Activated naive CD8-positive, alpha-beta T cell treated with anti-CD3 and anti-CD28 coated beads, Interleukin-2, amount 10 ng/mL, durations not matched to agents 7 days and 5 days (primary cell): ENCODE measurements around the gene STARD7. TPM values are rescaled to one million over a fixed set of nuclear protein-coding genes. Genes with fewer than 3 reads are reported as not detected.

ENCODE experiments used
- ATAC-seq: fragments of 150-1000 bp; cut with Tn5 transposase; one replicate; pipeline ENCODE4 v1.10.0; 2021; ENCODE audit warnings: low read depth, moderate library complexity
- POLR2A ChIA-PET: fragments of 350-600 bp; sonication (Branson Sonifier 250); formaldehyde crosslinking; loops from one replicate; lab custom pipeline; 2021; ENCODE audit warnings: antibody characterized with exemption; lab: Charles Lee
- DNase-seq: peaks from one replicate; pipeline ENCODE4 v3.0.0; 2021
- H3K27ac Mint-ChIP-seq: one replicate; pipeline ENCODE4 v1.8.0; 2022; ENCODE audit warnings: mild to moderate bottlenecking, mixed read lengths
- H3K27me3 Mint-ChIP-seq: one replicate; pipeline ENCODE4 v1.8.0; 2022; ENCODE audit warnings: mild to moderate bottlenecking, moderate library complexity, mixed read lengths
- H3K36me3 Mint-ChIP-seq: one replicate; pipeline ENCODE4 v1.8.0; 2021; ENCODE audit warnings: mild to moderate bottlenecking, mixed read lengths
- H3K4me1 Mint-ChIP-seq: one replicate; pipeline ENCODE4 v1.8.0; 2021; ENCODE audit warnings: mixed read lengths
- H3K4me3 Mint-ChIP-seq: one replicate; pipeline ENCODE4 v1.8.0; 2022; ENCODE audit warnings: mild to moderate bottlenecking, moderate library complexity, mixed read lengths
- H3K9me3 Mint-ChIP-seq: one replicate; pipeline ENCODE4 v1.8.0; 2021; ENCODE audit warnings: mixed read lengths
- total RNA-seq, 2 experiments: library from RNA; stranded (reverse); gene quantifications; one replicate each; pipeline ENCODE4 v1.2.3, GENCODE V29; 2021

Gene STARD7
- total RNA-seq, 2 experiments from 2014 or later, result 105 to 114 TPM

- no peaks in the 10 kb centered on the region for H3K9me3 Mint-ChIP-seq
Observed at GRCh38 chr2:96138179-96139145, 70.2 kb downstream of the STARD7 start, which contains the start of gene ASTL. Gene ASTL (minus strand): TSS chr2:96138502. CDS start chr2:96138436, 66 bp downstream.

GRCh38 chr2:96137321-96138178 is 71.1 kb downstream of the STARD7 start:
- H3K27me3 Mint-ChIP-seq, result no peaks in the 10 kb centered on the region

More at GRCh38 chr2:96138179-96139145, 70.2 kb downstream of the STARD7 start, which contains the start of gene ASTL:
- no peak within 1 kb of the TSS for H3K4me3 Mint-ChIP-seq
- DNase-seq (no peak), ATAC-seq (peak; percentile 55)
- H3K36me3 Mint-ChIP-seq, result no peaks in the 10 kb centered on the region
- POLR2A ChIA-PET, result interaction anchor here (0.7 to 5.5 kb wide), 7 partner anchors 9 to 70 kb away, joined by 3 to 63 read pairs (median 8); partner anchors contain the start of gene STARD7
- H3K27ac Mint-ChIP-seq, result peak within 1 kb of the TSS; percentile 30
- no peaks in the 10 kb centered on the region for H3K27me3 Mint-ChIP-seq
- peaks cover 6% of the 10 kb centered on the region for H3K4me1 Mint-ChIP-seq

GRCh38 chr2:96136129-96136720 is 72.4 kb downstream of the STARD7 start:
- no peak for ATAC-seq
- H3K4me3 Mint-ChIP-seq, result no peak overlapping the region
- H3K27me3 Mint-ChIP-seq, result no peaks in the 10 kb centered on the region
- no peaks in the 10 kb centered on the region for H3K4me1 Mint-ChIP-seq
- no peaks in the 10 kb centered on the region for H3K36me3 Mint-ChIP-seq
- POLR2A ChIA-PET, result interaction anchor here (4.0 kb wide), 1 partner anchor 11 kb away, joined by 16 read pairs; no protein-coding TSS in a partner anchor
- no peak overlapping the region for H3K27ac Mint-ChIP-seq
- H3K9me3 Mint-ChIP-seq, result no peaks in the 10 kb centered on the region
- DNase-seq, result no peak

More at GRCh38 chr2:96137321-96138178, 71.1 kb downstream of the STARD7 start:
- Mint-ChIP-seq H3K36me3 (no peaks in the 10 kb centered on the region), H3K9me3 (no peaks in the 10 kb centered on the region), H3K4me3 (no peak overlapping the region), H3K27ac (no peak overlapping the region), H3K4me1 (no peaks in the 10 kb centered on the region)
- ATAC-seq, result no peak
- DNase-seq, result no peak
- POLR2A ChIA-PET, result interaction anchor here (0.7 to 5.5 kb wide), 5 partner anchors 10 to 71 kb away, joined by 3 to 63 read pairs (median 10); partner anchors contain the start of gene STARD7

- Mint-ChIP-seq H3K4me1 (peaks cover 2% of the 10 kb centered on the region), H3K36me3 (no peaks in the 10 kb centered on the region), H3K27ac (no peak overlapping the region), H3K4me3 (no peak overlapping the region), H3K9me3 (no peaks in the 10 kb centered on the region), H3K27me3 (no peaks in the 10 kb centered on the region)
- DNase-seq (no peak), ATAC-seq (no peak)
- POLR2A ChIA-PET, result no interaction called here
Observed at GRCh38 chr2:96135621-96136020, 73.0 kb downstream of the STARD7 start.

GRCh38 chr2:96135171-96135570 is 73.5 kb downstream of the STARD7 start:
- no peak for DNase-seq
- POLR2A ChIA-PET, result no interaction called here

More at GRCh38 chr2:96135171-96135570, 73.5 kb downstream of the STARD7 start:
- Mint-ChIP-seq H3K36me3 (no peaks in the 10 kb centered on the region), H3K4me3 (no peak overlapping the region), H3K27ac (no peak overlapping the region), H3K9me3 (no peaks in the 10 kb centered on the region), H3K4me1 (peaks cover 6% of the 10 kb centered on the region), H3K27me3 (no peaks in the 10 kb centered on the region)
- ATAC-seq, result no peak

Other genes starting within 250 kb of the STARD7 start
- 10 to 100 TPM; 87.0 to 89.7 TPM for gene ANKRD36C, start 217.0 kb downstream of the STARD7 start, total RNA-seq
- 10 to 100 TPM; 14.0 to 15.0 TPM for gene GPAT2, start 173.9 kb downstream of the STARD7 start, total RNA-seq
- under 1 TPM; 0.17 to 0.26 TPM for gene ADRA2B, start 92.3 kb downstream of the STARD7 start, total RNA-seq
- 10 to 100 TPM; 12.2 to 14.7 TPM for gene ASTL, start 70.3 kb downstream of the STARD7 start, total RNA-seq
- 10 to 100 TPM; 47.7 to 50.2 TPM for gene DUSP2, start 63.4 kb downstream of the STARD7 start, total RNA-seq
- gene TMEM127, start 57.2 kb upstream of the STARD7 start, total RNA-seq, result 10 to 100 TPM; 33.4 to 39.1 TPM
- 10 to 100 TPM; 66.2 to 68.2 TPM for gene CIAO1, start 57.4 kb upstream of the STARD7 start, total RNA-seq
- 100 to 1,000 TPM; 194 to 201 TPM for gene SNRNP200, start 96.7 kb upstream of the STARD7 start, total RNA-seq
- 10 to 100 TPM; 32.8 to 35.9 TPM for gene ITPRIPL1, start 116.5 kb upstream of the STARD7 start, total RNA-seq
- gene NCAPH, start 126.9 kb upstream of the STARD7 start, total RNA-seq, result 10 to 100 TPM; 60.3 to 64.8 TPM